ENCODE results near the gene LYRM4. TPM values are rescaled to one million over a fixed set of nuclear protein-coding genes. Genes with fewer than 3 reads are reported as not detected.

The LYRM4 gene
- total RNA-seq, 1 donor from 2014 or later, result 15.7 TPM

DNA sequence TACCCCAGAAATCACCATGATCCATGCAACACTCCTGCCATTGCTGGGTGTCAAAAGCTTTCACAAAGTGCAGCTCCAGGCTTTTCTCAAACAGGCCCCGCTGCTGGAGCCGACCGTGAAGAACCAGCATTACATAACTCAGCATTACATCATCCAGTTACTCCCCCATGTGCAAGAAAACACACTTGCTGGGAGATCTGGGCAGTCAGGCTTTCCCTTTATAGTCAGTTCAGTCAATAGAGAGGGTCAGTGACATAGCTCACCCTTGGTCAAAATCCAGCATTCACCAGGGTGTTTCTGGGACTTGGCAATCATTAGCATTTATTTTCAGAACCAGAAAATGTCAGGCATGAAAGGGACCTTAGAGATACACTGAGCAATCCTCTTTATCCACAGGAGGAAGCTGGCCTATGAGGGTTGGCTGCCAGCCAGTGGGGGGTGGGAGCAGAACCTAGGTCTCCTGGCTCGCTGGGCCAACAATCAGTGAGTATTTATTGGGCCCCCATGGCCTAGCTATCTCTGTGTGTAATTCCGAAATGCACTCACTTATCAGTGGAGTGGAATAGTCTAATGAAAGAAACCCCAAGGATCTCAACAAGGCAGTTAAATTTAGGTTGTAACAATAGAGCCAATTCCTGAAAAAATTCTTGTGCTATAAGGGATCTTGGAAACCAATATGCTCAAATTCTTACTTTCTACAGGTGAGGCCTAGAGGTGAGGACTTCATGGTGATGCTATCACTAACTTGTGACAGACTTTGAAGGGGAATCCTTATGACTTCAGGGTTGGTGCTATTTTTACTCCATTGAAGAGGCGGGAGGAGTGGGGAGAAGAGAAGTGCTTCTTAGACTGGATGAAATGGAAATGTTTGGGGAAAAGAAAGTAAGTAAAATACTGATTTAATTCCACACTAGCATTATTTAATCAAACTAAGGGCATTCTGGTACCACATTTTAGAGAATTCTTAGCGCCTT, 54.6 kb downstream of the LYRM4 start:
- DNase-seq (ENCODE audit: low read depth in 2 of 2), result peak; percentile 49 to 70

DNA sequence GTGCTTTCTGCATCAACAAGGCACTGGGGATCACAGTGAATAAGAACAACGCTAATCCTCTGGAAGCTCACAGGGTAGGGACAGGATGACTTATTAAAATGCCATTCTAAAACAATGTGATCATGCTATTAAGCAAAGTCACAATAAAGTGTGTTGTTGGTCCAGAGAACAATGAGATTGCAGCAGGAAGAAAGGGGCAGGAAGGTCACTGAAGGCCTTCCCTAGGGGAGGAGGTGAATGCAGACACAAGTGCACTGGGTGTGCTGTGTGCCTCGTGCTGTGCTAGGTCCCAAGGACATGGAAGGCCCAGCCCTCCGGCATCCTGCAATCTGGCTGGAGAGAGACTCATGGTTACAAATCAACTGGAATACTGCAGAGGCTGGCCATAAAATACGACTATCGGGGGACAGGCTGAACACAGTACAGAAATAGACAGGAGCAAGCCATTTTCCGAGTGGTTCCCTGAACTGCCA, 55.7 kb downstream of the LYRM4 start:
- DNase-seq (ENCODE audit: low read depth in 2 of 2), result peak; percentile 18 to 71

DNA sequence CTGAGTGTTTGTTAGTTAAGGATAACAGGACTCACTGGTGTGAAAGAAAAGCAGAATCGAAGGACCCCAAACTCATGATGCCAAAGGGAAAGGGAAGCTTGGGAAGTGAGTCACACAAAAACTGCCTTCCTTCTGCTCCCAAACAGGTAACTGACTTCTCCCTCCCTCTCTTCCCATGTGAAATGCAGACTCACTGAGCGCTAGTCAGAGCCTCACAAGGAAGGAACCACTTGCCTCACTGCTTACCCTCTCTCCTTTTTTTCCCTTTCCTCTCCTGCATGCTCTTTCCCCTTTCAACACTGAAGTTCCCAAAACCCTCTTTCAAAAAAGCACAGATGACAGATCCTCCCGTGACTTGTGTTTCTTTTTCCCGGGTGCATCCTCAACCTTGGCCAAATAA, 56.4 kb downstream of the LYRM4 start:
- DNase-seq (ENCODE audit: low read depth in 2 of 2), result peak in 1 of 2 donors; percentile 50

GRCh38 chr6:5203546-5203945, 57.2 kb downstream of the LYRM4 start:
- no peak for DNase-seq (ENCODE audit: low read depth in 2 of 2)

- DNase-seq (ENCODE audit: low read depth in 2 of 2), result no peak
Observed at GRCh38 chr6:5202941-5203340, 57.8 kb downstream of the LYRM4 start.

GRCh38 chr6:5202206-5202605, 58.5 kb downstream of the LYRM4 start:
- DNase-seq (ENCODE audit: low read depth in 2 of 2), result no peak

GRCh38 chr6:5201271-5201670, 59.5 kb downstream of the LYRM4 start:
- no peak for DNase-seq (ENCODE audit: low read depth in 2 of 2)

DNA sequence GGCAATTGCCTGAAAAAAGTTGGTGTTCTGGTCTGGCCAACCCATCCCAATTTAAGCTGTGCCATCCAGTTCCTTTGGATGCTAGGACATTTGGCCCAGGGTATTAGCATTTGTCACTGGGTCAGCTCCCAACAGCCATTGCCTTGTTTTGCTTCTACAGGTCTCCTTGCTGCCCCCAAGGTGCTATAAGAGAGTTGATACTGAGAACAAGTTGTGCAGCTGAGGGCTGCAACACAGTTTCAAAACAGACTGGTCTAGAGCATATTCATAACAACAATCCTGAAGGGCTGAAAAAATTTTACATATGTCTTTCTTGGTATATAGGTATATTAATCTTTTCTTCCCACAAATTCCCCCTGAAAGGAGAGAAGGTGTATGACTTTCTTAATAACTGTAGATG, 61.0 kb downstream of the LYRM4 start:
- no peak for DNase-seq (ENCODE audit: low read depth in 2 of 2)

GRCh38 chr6:5199283-5199682, 61.5 kb downstream of the LYRM4 start:
- no peak for DNase-seq (ENCODE audit: low read depth in 2 of 2)

DNA sequence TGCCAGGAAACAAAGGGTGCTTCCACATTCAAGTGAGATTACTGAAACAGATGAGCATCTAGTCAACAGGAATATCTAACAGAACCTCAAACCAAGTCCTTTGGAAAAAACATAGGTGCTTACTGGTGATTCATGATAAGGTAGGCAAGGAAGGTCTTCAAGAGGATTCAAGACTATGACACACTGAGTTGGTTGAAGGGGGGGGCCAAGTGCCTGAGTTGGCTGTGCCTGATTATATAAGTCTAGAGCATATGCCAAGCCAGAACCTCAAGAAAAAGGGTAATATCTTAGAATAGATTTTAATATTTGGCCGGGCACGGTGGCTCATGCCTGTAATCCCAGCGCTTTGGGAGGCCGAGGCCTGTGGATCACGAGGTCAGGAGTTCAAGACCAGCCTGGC, 63.7 kb downstream of the LYRM4 start:
- DNase-seq (ENCODE audit: low read depth in 2 of 2), result no peak

DNA sequence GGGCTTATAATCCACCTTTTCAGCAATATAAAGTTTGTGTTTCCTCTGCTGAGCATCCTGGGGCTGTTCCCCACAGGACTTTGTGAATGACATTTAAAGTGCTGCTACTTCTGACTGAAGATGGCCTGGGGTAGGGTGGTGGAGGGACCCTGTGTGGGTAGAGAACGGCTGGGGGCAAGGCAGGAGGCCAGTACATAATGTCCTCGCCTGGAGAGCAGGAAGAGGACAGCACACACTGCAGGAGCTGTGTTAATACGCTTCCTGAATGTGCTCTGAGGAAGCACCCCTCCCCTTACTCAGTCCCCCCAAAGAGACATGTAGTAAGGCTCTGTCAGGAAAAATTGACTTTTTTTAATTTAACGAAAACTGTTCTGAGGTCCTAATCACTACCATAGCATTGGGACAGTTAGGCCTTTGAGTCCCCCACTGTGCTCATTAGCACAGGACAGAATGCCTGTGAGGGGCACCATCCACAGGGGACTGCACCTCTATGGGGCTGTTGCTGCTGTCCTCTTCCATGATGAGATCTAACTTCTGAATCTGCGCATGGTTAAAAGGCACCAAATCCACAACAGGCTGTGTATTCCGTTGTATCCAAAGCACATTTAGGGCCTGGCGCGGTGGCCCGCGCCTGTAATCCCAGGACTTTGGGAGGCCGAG, 68.5 kb downstream of the LYRM4 start:
- DNase-seq (ENCODE audit: low read depth in 2 of 2), result no peak

DNA sequence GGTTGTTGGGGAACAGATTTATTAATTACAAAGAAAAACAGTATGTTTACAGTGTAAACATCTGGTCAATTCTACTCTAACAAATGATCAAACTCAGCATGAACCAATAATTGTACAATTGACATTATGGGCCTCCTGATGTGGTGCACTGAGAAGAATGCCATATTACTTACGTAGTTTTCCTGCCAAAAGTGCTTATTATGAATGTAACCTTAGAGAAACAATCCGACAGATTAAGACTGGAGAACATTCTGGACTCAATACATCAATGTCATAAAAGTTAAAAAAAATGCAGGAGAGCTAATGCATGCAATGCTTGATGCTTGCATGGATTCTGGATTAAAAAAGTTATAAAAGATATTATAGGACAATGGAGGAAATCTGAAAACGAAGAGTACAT, 69.0 kb downstream of the LYRM4 start:
- DNase-seq (ENCODE audit: low read depth in 2 of 2), result no peak

- DNase-seq (ENCODE audit: low read depth in 2 of 2), result no peak
Observed at GRCh38 chr6:5191222-5191621, 69.5 kb downstream of the LYRM4 start.

DNA sequence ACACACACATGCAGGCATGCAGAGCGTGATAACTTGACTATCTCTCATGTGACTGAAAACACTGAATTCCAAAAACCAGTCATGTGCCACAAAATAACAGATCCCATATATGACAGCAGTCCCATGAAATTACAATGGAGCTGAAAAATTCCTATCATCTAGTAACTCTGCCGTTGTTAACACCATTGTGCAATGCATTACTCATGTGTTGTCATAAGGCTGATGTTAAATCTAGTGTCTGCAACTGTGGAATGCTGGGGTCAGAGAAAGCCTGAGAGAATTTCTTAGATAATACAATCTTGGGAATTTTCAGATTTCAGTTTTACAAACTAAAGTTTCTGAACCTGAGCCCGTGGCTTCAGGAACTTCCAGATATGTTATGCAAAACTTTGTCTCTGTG, 70.2 kb downstream of the LYRM4 start:
- DNase-seq (ENCODE audit: low read depth in 2 of 2), result peak; percentile 83 to 95

- DNase-seq (ENCODE audit: low read depth in 2 of 2), result no peak
Observed at GRCh38 chr6:5188646-5189045, 72.1 kb downstream of the LYRM4 start.

DNA sequence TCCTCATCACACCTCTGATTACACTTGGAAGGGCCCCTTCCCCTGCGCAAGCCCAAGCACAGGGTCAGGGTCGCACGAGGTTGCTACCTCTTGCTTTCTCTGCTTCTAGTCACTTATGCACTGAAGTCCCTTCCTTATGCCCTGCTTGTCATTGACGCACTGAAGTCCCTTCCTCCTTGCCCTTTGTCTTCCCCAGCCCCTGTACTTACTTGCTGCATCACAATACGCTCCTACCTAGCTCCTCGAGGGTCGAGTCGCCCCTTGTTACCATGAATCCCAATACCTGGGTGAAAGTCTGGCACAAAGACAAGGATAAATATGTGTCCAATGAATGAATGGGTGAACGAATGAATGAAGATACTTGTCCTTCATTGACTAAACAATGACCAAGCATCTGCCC, 75.9 kb downstream of the LYRM4 start:
- DNase-seq (ENCODE audit: low read depth in 2 of 2), result no peak

DNA sequence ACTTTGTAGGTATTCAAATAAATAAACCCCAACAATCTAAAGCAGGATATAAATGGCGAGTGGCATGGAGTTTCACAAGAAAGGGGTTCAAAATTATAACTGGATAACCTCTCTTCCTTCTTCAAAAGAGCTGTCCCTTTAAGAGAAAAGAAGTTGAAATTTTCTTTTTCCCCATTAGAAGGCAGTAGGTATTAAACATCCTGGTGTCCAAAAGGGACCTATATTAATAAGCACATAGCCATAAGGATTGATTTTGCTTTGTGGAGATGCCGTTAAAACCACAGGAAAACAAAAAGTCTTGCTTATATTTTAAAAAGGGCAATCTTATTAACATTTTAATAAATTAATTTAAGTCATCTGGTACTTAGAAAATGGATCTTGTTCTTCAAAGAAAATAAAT, 76.5 kb downstream of the LYRM4 start:
- no peak for DNase-seq (ENCODE audit: low read depth in 2 of 2)

DNA sequence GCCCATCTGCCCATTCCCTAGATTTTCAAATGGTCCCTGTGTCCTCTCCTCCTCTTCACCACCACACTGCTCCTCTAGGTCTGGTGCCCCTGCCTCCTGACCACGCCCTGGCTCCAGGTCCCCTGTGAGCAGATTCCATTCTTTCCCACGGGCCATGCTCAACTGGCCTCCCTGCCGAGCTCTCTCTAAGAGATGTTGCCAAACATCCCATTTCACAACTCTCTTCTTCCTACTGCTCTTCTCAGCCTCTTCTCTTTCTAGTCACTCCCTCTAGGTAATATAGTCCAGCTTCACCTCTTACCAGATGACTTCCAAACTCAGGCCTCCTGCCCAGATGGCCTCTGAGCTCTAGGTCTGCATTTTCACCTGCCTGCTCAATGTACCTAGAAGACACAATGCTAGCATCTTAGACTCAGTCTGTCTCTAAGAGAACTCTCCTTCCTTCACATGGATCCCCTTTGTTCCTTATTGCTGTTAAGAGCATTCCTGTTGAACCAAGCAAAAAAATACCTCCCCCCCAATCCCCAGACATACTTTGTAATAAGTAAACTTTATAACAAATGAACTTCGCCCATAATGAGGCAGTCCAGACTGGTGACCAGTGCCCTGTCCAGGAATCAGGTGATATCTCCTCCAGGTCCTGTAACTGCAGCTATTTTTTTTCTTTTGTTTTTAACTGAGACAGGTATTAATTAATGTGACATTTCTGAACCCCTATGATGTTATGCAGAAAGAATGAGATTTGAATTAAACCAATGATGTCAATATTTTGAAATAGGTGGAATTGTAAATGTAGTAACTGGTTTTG, 79.0 kb downstream of the LYRM4 start:
- no peak for DNase-seq (ENCODE audit: low read depth in 2 of 2)

- DNase-seq (ENCODE audit: low read depth in 2 of 2), result no peak
Observed at GRCh38 chr6:5180636-5181035, 80.1 kb downstream of the LYRM4 start.

GRCh38 chr6:5179917-5180316, 80.8 kb downstream of the LYRM4 start:
- no peak for DNase-seq (ENCODE audit: low read depth in 2 of 2)

- DNase-seq (ENCODE audit: low read depth in 2 of 2), result no peak
Observed at GRCh38 chr6:5178806-5179205, 81.9 kb downstream of the LYRM4 start.

GRCh38 chr6:5175635-5176034, 85.1 kb downstream of the LYRM4 start:
- no peak for DNase-seq (ENCODE audit: low read depth in 2 of 2)

All from dermis microvascular lymphatic vessel endothelial cell (primary cell).